ENCODE measurements around the gene FHIT. TPM values are rescaled to one million over a fixed set of nuclear protein-coding genes. Genes with fewer than 3 reads are reported as not detected.

FHIT gene
- total RNA-seq, 2 experiments from 2014 or later = 7.6 to 7.9 TPM

GRCh38 chr3:60276615-60277014, 974.6 kb downstream of the FHIT start:
- no peaks in the 10 kb centered on the region for H3K36me3 Mint-ChIP-seq (ENCODE audit: low read depth)
- intact Hi-C loops (cut with micrococcal nuclease) = no loop called here
- ChIA-PET CTCF (no interaction called here), POLR2A (no interaction called here)
- no peak for ATAC-seq
- no peak for TF ChIP-seq CTCF (IDR thresholded peaks at IDR 0.05)
- no peaks in the 10 kb centered on the region for H3K4me1 Mint-ChIP-seq (ENCODE audit: low read depth)
- DNase-seq = no peak
- H3K9me3 Mint-ChIP-seq = peaks cover 1% of the 10 kb centered on the region
- H3K27ac Mint-ChIP-seq = no peak overlapping the region
- H3K4me3 Mint-ChIP-seq = no peak overlapping the region
- no peaks in the 10 kb centered on the region for H3K27me3 Mint-ChIP-seq

GRCh38 chr3:60274646-60275045, 976.6 kb downstream of the FHIT start:
- no peaks in the 10 kb centered on the region for H3K36me3 Mint-ChIP-seq (ENCODE audit: low read depth)
- CTCF ChIA-PET = no interaction called here
- POLR2A ChIA-PET = no interaction called here
- DNase-seq (no peak), ATAC-seq (no peak)
- peaks cover 1% of the 10 kb centered on the region for H3K9me3 Mint-ChIP-seq
- H3K4me1 Mint-ChIP-seq (ENCODE audit: low read depth) = no peaks in the 10 kb centered on the region
- no peaks in the 10 kb centered on the region for H3K27me3 Mint-ChIP-seq
- no peak overlapping the region for H3K4me3 Mint-ChIP-seq
- H3K27ac Mint-ChIP-seq = no peak overlapping the region
- intact Hi-C loops (cut with micrococcal nuclease) = no loop called here
- TF ChIP-seq CTCF (IDR thresholded peaks at IDR 0.05) = no peak

- ATAC-seq (no peak), DNase-seq (no peak)
- H3K27ac Mint-ChIP-seq = no peak overlapping the region
- peaks cover 1% of the 10 kb centered on the region for H3K9me3 Mint-ChIP-seq
- H3K36me3 Mint-ChIP-seq (ENCODE audit: low read depth) = no peaks in the 10 kb centered on the region
- CTCF ChIA-PET = no interaction called here
- no peaks in the 10 kb centered on the region for H3K27me3 Mint-ChIP-seq
- H3K4me1 Mint-ChIP-seq (ENCODE audit: low read depth) = no peaks in the 10 kb centered on the region
- POLR2A ChIA-PET = no interaction called here
- TF ChIP-seq CTCF (IDR thresholded peaks at IDR 0.05) = no peak
- no peak overlapping the region for H3K4me3 Mint-ChIP-seq
- intact Hi-C loops (cut with micrococcal nuclease) = no loop called here
These were observed 977.2 kb downstream of the FHIT start for GRCh38 chr3:60274098-60274497.

- ChIA-PET CTCF (no interaction called here), POLR2A (no interaction called here)
- TF ChIP-seq CTCF (IDR thresholded peaks at IDR 0.05) = no peak
- Mint-ChIP-seq H3K9me3 (no peaks in the 10 kb centered on the region), H3K36me3 (ENCODE audit: low read depth) (no peaks in the 10 kb centered on the region), H3K4me3 (no peak overlapping the region), H3K27me3 (no peaks in the 10 kb centered on the region), H3K4me1 (ENCODE audit: low read depth) (no peaks in the 10 kb centered on the region), H3K27ac (no peak overlapping the region)
- ATAC-seq = no peak
- intact Hi-C loops (cut with micrococcal nuclease) = no loop called here
- DNase-seq = no peak
These were observed 981.4 kb downstream of the FHIT start for GRCh38 chr3:60269829-60270266.

- Mint-ChIP-seq H3K9me3 (no peaks in the 10 kb centered on the region), H3K4me1 (ENCODE audit: low read depth) (no peaks in the 10 kb centered on the region), H3K27ac (no peak overlapping the region), H3K27me3 (no peaks in the 10 kb centered on the region), H3K36me3 (ENCODE audit: low read depth) (no peaks in the 10 kb centered on the region), H3K4me3 (no peak overlapping the region)
- intact Hi-C loops (cut with micrococcal nuclease) = no loop called here
- DNase-seq (no peak), ATAC-seq (no peak)
- ChIA-PET POLR2A (no interaction called here), CTCF (no interaction called here)
- TF ChIP-seq CTCF (IDR thresholded peaks at IDR 0.05) = no peak
These were observed 981.9 kb downstream of the FHIT start for GRCh38 chr3:60269377-60269776.

All from activated CD8-positive, alpha-beta T cell treated with anti-CD3 and anti-CD28 coated beads for 36 hours (primary cell).